ENCODE data around the gene THEM5. TPM values are rescaled to one million over a fixed set of nuclear protein-coding genes. Genes with fewer than 3 reads are reported as not detected.

THEM5 gene
- total RNA-seq, 1 experiment from 2014 or later = not detected

DNA sequence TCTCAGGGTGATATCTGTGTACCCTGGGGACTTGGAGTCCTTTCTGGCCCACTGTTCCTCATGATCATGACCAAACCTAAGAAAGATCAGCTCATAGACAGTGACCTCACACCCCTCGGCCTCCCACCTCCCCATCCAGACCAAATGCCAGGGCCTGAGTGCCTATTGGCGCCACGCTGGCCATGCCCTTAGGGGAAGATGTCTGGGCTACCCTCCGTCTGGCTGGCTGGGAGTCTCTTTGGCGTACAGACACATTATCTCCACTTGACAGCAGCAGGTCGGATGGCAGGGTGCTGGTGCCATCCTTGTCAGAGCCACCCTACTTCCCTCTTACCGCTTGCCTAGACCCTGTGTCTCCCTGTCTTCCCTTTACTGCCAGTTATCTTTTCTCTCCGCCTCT, 30.3 kb downstream of the THEM5 start:
- CTCF ChIA-PET = interaction anchor here (0.8 kb wide), 1 partner anchor 13 kb away, joined by 3 read pairs; no protein-coding TSS in a partner anchor
- POLR2A ChIA-PET (ENCODE audit: unreplicated experiment) = no interaction called here
- Histone ChIP-seq H3K9me3 (ENCODE audit: low read length) (no peaks in the 10 kb centered on the region), H3K4me3 (ENCODE audit: low read length) (no peak overlapping the region), H2AFZ (ENCODE audit: low read length) (no peak overlapping the region), H3K9ac (ENCODE audit: low read length) (no peak overlapping the region), H3K36me3 (ENCODE audit: low read depth, low read length) (no peaks in the 10 kb centered on the region), H3K9me2 (replicated peaks; ENCODE audit: low read length) (no peaks in the 10 kb centered on the region), H3K4me2 (ENCODE audit: low read length) (no peak overlapping the region), H3K27ac (ENCODE audit: low read length) (no peak overlapping the region), H3K27me3 (ENCODE audit: low read length) (no peaks in the 10 kb centered on the region), H3K4me1 (ENCODE audit: insufficient read depth, low read length) (peaks cover 7% of the 10 kb centered on the region; the same call in 1 of the 2 replicates), H3K79me2 (ENCODE audit: low read length) (no peaks in the 10 kb centered on the region), H4K20me1 (ENCODE audit: low read length) (no peaks in the 10 kb centered on the region), H3F3A (ENCODE audit: low read length, unreplicated experiment) (no peaks in the 10 kb centered on the region)
- TF ChIP-seq EZH2phosphoT487 (IDR thresholded peaks at IDR 0.05; ENCODE audit: borderline replicate concordance, low read length) (no peak), EZH2 (IDR thresholded peaks at IDR 0.05; ENCODE audit: low read length, unreplicated experiment) (no peak)
- TF ChIP-seq, protein P1, sequence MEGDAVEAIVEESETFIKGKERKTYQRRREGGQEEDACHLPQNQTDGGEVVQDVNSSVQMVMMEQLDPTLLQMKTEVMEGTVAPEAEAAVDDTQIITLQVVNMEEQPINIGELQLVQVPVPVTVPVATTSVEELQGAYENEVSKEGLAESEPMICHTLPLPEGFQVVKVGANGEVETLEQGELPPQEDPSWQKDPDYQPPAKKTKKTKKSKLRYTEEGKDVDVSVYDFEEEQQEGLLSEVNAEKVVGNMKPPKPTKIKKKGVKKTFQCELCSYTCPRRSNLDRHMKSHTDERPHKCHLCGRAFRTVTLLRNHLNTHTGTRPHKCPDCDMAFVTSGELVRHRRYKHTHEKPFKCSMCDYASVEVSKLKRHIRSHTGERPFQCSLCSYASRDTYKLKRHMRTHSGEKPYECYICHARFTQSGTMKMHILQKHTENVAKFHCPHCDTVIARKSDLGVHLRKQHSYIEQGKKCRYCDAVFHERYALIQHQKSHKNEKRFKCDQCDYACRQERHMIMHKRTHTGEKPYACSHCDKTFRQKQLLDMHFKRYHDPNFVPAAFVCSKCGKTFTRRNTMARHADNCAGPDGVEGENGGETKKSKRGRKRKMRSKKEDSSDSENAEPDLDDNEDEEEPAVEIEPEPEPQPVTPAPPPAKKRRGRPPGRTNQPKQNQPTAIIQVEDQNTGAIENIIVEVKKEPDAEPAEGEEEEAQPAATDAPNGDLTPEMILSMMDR (conservative IDR thresholded peaks at IDR 0.05; ENCODE audit: low read depth, low read length) = no peak
- ATAC-seq = no peak
- BruUV-seq (replicated peaks) = no TSS peak
- no peak for DNase-seq
- intact Hi-C loops (cut with micrococcal nuclease) = no loop called here

DNA sequence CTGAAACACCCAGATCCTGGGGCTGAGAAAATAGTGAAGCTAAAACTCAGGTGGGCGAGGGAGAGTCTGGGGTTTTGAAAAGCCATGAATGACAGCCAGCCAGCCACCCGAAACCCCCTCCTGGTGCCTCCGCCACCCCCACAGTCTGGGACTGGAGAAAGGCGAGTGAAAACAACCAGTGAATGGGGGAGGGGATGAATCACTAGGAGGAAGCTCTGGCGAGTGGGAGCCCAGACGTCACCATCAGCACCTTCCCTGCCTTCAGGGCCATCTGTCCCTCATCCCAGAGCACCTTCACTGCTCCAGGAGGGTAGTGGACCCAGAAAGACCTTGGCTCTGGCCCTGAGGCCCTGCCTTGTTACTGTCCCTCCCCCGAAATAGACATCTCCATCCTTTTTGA, 31.1 kb downstream of the THEM5 start:
- no TSS peak for BruUV-seq (replicated peaks)
- no peak overlapping the region for H3K4me2 ChIP-seq (ENCODE audit: low read length)
- no peak for ATAC-seq
- no peak overlapping the region for H2AFZ ChIP-seq (ENCODE audit: low read length)
- TF ChIP-seq, protein P1 (conservative IDR thresholded peaks at IDR 0.05; ENCODE audit: low read depth, low read length) = no peak
- TF ChIP-seq EZH2phosphoT487 (IDR thresholded peaks at IDR 0.05; ENCODE audit: borderline replicate concordance, low read length) (no peak), EZH2 (IDR thresholded peaks at IDR 0.05; ENCODE audit: low read length, unreplicated experiment) (no peak)
- no peaks in the 10 kb centered on the region for H3K9me3 ChIP-seq (ENCODE audit: low read length)
- no peak for DNase-seq
- H3F3A ChIP-seq (ENCODE audit: low read length, unreplicated experiment) = no peaks in the 10 kb centered on the region
- no peak overlapping the region for H3K4me3 ChIP-seq (ENCODE audit: low read length)
- H3K4me1 ChIP-seq (ENCODE audit: insufficient read depth, low read length) = peaks cover 7% of the 10 kb centered on the region; the same call in 1 of the 2 replicates
- POLR2A ChIA-PET (ENCODE audit: unreplicated experiment) = no interaction called here
- no peaks in the 10 kb centered on the region for H3K9me2 ChIP-seq (replicated peaks; ENCODE audit: low read length)
- CTCF ChIA-PET = interaction anchor here (0.8 kb wide), 1 partner anchor 14 kb away, joined by 3 read pairs; no protein-coding TSS in a partner anchor
- H3K27ac ChIP-seq (ENCODE audit: low read length) = no peak overlapping the region
- no peaks in the 10 kb centered on the region for H4K20me1 ChIP-seq (ENCODE audit: low read length)
- no peak overlapping the region for H3K9ac ChIP-seq (ENCODE audit: low read length)
- H3K79me2 ChIP-seq (ENCODE audit: low read length) = no peaks in the 10 kb centered on the region
- no peaks in the 10 kb centered on the region for H3K27me3 ChIP-seq (ENCODE audit: low read length)
- H3K36me3 ChIP-seq (ENCODE audit: low read depth, low read length) = no peaks in the 10 kb centered on the region
- intact Hi-C loops (cut with micrococcal nuclease) = no loop called here

DNA sequence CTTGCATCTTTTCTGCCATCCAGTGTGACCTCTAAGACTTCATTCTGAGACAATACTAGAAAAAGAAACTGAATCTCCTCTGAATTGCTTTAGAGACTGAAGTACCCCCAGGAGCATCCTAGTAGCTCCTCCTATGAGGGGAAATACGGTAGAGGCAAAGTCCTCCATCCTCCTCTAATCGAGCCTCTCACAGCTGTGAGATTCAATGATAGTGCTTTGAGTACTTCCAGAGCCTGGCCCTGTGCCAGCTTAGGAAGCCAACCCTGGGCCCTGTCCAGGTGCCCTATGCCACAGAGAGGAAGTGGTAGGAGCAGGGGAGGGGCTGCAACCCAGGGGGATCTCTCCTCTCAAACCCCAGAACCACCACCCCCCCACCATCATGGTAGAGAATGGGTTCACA, 32.6 kb downstream of the THEM5 start:
- H3K36me3 ChIP-seq (ENCODE audit: low read depth, low read length) = no peaks in the 10 kb centered on the region
- no peaks in the 10 kb centered on the region for H3F3A ChIP-seq (ENCODE audit: low read length, unreplicated experiment)
- DNase-seq (no peak), ATAC-seq (no peak)
- H3K9me2 ChIP-seq (replicated peaks; ENCODE audit: low read length) = no peaks in the 10 kb centered on the region
- H3K4me3 ChIP-seq (ENCODE audit: low read length) = no peak overlapping the region
- ChIA-PET POLR2A (ENCODE audit: unreplicated experiment) (interaction anchor here (0.6 kb wide), 1 partner anchor 274 kb away, joined by 4 read pairs; no protein-coding TSS in a partner anchor), CTCF (no interaction called here)
- H3K4me1 ChIP-seq (ENCODE audit: insufficient read depth, low read length) = peaks cover 7% of the 10 kb centered on the region; the same call in 1 of the 2 replicates
- TF ChIP-seq, protein P1 (conservative IDR thresholded peaks at IDR 0.05; ENCODE audit: low read depth, low read length) = no peak
- no peak for TF ChIP-seq EZH2phosphoT487 (IDR thresholded peaks at IDR 0.05; ENCODE audit: borderline replicate concordance, low read length)
- intact Hi-C loops (cut with micrococcal nuclease) = no loop called here
- H3K27ac ChIP-seq (ENCODE audit: low read length) = no peak overlapping the region
- no peak overlapping the region for H3K9ac ChIP-seq (ENCODE audit: low read length)
- no peaks in the 10 kb centered on the region for H3K79me2 ChIP-seq (ENCODE audit: low read length)
- H4K20me1 ChIP-seq (ENCODE audit: low read length) = no peaks in the 10 kb centered on the region
- no peaks in the 10 kb centered on the region for H3K9me3 ChIP-seq (ENCODE audit: low read length)
- no peak overlapping the region for H3K4me2 ChIP-seq (ENCODE audit: low read length)
- no TSS peak for BruUV-seq (replicated peaks)
- H3K27me3 ChIP-seq (ENCODE audit: low read length) = no peaks in the 10 kb centered on the region
- H2AFZ ChIP-seq (ENCODE audit: low read length) = no peak overlapping the region

Measured in PC-3 (cell line).